Astrocyte of the spinal cord (primary cell): ENCODE results near the gene MATN1.

ENCODE experiments used
- DNase-seq: peaks from one replicate; pipeline ENCODE4 v3.0.0; 2011; ENCODE audit warnings: low read depth, low spot score
- H3K4me3 ChIP-seq: 2 replicates; pipeline ENCODE4 v1.5.1; 2011; ENCODE audit warnings: low read depth, mild to moderate bottlenecking, low read length, moderate library complexity
- CTCF ChIP-seq: IDR thresholded peaks from 2 replicates; pipeline ENCODE4 v1.5.1; 2012; ENCODE audit warnings: low read depth, mild to moderate bottlenecking, low read length, inconsistent platforms
- in situ Hi-C: cut with HindIII; loops from 2 replicates; pipeline ENCODE4 v1.10.0; 2017; ENCODE audit warnings: low sequenced_read_pairs

The MATN1 gene

GRCh38 chr1:30745156-30745833 lies 21.9 kb upstream of the MATN1 start:
- no peak for TF ChIP-seq CTCF
- in situ Hi-C loops = no loop called here
- DNase-seq = no peak
- no peak overlapping the region for H3K4me3 ChIP-seq

GRCh38 chr1:30744060-30744756 lies 20.8 kb upstream of the MATN1 start:
- no peak overlapping the region for H3K4me3 ChIP-seq
- TF ChIP-seq CTCF = no peak
- DNase-seq = no peak
- in situ Hi-C loops = no loop called here

GRCh38 chr1:30743584-30744059 lies 20.2 kb upstream of the MATN1 start:
- H3K4me3 ChIP-seq = no peak overlapping the region
- TF ChIP-seq CTCF = no peak
- DNase-seq = no peak
- in situ Hi-C loops = no loop called here

- no peak for TF ChIP-seq CTCF
- in situ Hi-C loops = no loop called here
- no peak for DNase-seq
- no peak overlapping the region for H3K4me3 ChIP-seq
Observed at GRCh38 chr1:30742963-30743559, 19.7 kb upstream of the MATN1 start.

GRCh38 chr1:30742300-30742962 lies 19.0 kb upstream of the MATN1 start:
- in situ Hi-C loops = no loop called here
- TF ChIP-seq CTCF = no peak
- H3K4me3 ChIP-seq = no peak overlapping the region
- no peak for DNase-seq

- in situ Hi-C loops = no loop called here
- no peak for TF ChIP-seq CTCF
- no peak for DNase-seq
- H3K4me3 ChIP-seq = no peak overlapping the region
Observed at GRCh38 chr1:30741239-30741894, 18.0 kb upstream of the MATN1 start.
